PC-9 (cell line): ENCODE data around the gene STC2.

Experiments used
- EZH2 ChIP-seq: fragments of 200-600 bp; sonication (generic); IDR thresholded peaks from 2 replicates; pipeline ENCODE4 v1.8.0; 2017; ENCODE audit warnings: antibody characterized with exemption, low read depth
- TF ChIP-seq, protein P1 (sequence below): fragments of 200-600 bp; sonication (generic); conservative IDR thresholded peaks from 2 replicates; pipeline ENCODE4 v1.6.1; 2017; ENCODE audit warnings: mixed run types, antibody characterized with exemption, mild to moderate bottlenecking, moderate library complexity

DNA sequence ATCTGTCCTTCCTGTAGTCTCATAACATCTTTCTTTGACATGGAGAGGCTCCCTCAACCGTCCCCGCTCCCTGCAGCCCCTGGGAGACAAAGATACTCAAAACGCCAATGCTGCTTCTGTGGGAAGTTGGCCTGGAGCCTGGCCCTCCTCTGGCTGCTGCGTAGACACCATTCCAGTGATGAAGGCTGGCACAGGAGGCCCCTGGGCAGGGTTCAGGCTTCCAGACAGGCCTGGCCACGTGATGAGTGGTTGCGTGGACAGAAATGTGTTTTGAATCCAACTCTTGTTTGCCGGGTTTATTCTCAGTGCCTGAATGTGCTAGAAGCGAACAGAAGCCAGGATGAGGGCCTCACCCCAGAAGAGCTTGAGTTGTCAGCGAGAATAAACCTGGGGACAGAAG lies 50.0 kb downstream of the STC2 start:
- TF ChIP-seq, protein P1, sequence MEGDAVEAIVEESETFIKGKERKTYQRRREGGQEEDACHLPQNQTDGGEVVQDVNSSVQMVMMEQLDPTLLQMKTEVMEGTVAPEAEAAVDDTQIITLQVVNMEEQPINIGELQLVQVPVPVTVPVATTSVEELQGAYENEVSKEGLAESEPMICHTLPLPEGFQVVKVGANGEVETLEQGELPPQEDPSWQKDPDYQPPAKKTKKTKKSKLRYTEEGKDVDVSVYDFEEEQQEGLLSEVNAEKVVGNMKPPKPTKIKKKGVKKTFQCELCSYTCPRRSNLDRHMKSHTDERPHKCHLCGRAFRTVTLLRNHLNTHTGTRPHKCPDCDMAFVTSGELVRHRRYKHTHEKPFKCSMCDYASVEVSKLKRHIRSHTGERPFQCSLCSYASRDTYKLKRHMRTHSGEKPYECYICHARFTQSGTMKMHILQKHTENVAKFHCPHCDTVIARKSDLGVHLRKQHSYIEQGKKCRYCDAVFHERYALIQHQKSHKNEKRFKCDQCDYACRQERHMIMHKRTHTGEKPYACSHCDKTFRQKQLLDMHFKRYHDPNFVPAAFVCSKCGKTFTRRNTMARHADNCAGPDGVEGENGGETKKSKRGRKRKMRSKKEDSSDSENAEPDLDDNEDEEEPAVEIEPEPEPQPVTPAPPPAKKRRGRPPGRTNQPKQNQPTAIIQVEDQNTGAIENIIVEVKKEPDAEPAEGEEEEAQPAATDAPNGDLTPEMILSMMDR: no peak
- TF ChIP-seq EZH2: no peak
